Measurements from ENCODE around the gene CD48.

Gene CD48, protein sequence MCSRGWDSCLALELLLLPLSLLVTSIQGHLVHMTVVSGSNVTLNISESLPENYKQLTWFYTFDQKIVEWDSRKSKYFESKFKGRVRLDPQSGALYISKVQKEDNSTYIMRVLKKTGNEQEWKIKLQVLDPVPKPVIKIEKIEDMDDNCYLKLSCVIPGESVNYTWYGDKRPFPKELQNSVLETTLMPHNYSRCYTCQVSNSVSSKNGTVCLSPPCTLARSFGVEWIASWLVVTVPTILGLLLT

DNA sequence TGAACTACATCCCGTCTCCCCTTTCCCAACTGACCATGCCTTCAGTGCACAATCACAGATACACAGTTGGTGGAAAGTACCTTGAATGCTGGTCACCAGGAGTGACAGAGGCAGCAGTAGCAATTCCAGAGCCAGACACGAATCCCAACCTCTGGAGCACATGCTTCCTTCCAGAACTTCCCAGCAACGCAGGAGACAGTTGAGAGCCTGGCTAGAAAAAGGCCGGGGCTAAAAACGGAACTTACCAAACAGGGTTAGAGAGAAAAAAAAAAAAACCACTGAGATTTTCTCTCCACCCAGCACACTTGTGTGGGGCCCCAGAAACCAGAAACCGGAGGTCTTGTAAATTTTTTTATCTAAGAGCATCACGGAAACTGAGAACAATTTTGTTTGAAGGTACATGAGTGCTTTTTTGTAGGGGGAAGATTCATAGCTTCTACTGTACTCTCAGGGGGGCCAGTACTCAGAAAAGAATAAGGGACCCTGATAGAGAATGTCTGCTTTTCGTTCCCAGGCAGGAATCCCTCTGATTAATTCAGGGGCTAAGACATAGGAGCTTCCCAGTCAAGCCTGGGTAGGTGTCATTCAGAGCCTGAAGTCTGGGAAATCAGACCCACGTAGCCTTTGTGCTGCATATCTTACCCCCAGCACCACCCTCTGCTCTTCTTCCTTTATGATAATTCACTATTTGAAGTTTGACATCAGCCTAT, at the start of gene CD48:
Gene CD48 (minus strand): TSS at position 221 of the 710 bp plus-strand sequence. CDS start 59 bp downstream, at position 162.
- H3K4me3 ChIP-seq (ENCODE audit: low read depth, low read length), result no peak within 1 kb of the TSS

DNA sequence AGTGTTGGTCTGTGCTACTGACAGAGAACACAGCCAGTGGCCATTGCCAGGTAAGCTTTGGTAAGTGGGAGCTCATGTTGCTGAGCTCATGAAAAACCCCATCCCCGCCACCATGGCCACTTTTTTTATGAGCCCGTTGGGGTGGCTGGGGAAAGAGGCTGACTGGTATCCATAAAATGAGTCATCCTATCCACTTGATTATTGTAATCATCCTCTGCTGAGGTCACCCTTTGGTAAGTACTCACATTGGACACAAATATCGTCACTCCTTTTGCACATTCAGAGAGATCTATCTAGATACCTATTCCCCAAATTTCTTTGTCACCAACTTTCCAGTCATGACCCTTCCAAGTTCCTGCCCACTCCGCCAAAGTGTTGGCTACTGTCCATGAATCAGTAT, 49.4 kb upstream of the CD48 start:
- no peak overlapping the region for H3K4me3 ChIP-seq (ENCODE audit: low read depth, low read length)

DNA sequence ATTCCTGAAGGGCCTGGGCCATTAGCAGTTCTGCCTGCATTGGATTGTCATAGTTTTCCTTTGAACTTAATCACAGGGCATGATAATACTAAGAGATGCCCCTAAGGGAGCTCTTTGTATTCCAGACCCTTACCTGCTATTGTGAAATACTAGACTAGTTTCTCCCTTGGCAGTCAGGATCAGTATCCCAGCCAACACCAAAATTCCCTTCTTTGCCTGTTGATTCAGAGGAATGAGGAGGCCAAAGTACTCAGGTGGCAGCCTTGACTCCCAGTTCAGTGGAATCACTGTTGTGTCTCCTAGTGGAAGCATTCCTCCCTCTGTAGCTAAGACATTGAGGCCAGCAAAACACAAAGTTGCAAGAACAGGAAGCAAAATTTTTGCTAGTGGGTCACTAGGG, 48.1 kb upstream of the CD48 start:
- no peak overlapping the region for H3K4me3 ChIP-seq (ENCODE audit: low read depth, low read length)

DNA sequence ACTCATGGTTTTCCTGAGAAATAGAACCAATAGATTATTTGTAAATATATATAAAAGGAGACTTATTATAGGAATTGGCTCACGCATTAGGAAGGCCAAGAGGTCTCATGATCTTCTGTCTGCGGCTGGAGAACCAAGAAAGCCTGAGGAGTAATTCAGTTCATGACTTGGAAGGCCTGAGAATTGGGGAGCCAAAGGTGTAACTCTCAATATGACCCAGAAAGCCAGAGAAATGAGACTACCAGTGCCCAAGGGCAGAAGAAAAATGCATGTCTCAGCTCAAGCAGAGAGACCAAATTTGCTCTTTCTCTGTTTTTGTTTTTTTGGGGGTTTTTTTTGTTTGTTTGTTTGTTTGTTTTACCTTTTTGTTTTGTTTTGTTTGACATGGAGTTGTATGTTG, 46.9 kb upstream of the CD48 start:
- H3K4me3 ChIP-seq (ENCODE audit: low read depth, low read length), result no peak overlapping the region

DNA sequence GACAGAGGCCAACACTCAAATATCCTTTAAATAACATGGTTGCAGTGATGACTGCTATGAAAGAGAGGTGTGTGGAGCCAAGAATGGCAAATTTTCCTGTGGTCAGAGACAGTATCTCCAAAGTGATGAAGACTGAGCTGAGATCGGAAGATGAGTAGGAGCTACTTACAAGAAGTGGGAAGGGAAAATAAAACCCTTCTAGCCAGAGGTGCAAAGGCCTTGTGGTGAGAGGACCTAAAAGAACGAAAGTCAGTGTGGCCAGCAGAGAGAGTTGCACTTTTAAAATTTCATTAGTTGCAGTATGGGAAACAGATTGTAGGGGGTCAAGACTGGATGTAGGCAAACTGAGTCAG, 45.2 kb upstream of the CD48 start:
- no peak overlapping the region for H3K4me3 ChIP-seq (ENCODE audit: low read depth, low read length)

DNA sequence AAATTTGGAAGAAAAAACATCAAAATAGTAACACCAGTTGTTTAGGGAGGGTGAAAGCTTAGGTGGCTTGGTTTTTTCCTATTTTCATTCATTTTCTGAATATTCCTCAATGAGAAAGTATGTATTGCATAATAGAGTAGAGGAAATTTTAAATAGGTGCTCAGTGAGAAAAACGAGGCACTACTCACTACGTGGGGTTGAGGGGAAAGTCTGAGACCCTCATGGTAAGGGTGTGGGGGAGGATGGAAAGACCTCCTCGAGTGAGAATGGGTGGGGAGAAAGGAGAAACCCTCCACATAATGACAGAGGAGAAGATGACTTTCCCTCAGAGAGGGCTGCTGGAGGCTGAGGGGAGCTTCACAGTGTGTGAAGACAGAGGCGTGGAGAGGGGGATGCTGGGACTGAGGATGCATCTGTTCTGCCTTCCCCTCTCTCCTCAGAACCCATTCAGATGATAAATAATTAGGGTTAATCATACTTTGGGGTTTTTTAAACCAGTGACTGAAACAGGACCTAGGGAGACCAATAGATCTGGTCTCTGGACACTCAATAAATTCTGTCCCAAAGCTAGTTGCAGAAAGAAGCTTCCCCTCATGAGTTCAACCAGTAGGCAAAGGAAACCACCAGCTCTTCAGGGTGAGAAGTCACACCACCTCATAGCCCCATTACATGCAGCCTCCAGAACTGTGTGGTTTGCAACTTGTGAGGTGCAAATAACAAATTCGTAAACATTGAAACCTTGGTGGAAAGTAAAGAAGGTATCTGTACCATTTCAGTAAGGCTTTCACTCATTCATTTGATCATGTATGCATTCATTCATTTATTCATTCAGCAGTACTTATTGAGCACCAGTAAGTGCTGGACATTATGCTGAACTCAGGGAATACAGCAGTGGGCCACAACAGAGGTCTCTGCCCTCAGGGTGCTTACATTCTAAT, 44.6 kb upstream of the CD48 start:
- no peak overlapping the region for H3K4me3 ChIP-seq (ENCODE audit: low read depth, low read length)

DNA sequence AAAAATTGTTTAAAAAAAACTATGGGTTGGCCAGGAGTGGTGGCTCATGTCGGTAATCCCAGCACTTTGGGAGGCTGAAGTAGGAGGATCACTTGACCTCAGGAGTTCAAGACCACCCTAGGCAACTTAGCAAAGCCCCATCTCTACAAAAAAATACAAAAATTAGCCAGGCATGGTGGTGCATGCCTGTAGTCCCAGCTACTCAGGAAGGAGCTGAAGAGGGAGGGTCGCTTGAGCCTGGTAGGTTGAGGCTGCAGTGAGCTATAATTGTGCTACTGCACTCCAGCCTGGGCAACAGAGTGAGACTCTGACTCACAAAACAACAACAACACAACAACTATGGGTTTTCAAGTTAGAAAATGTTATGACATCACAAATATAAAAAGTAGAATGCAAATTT, 43.8 kb upstream of the CD48 start:
- H3K4me3 ChIP-seq (ENCODE audit: low read depth, low read length), result no peak overlapping the region

DNA sequence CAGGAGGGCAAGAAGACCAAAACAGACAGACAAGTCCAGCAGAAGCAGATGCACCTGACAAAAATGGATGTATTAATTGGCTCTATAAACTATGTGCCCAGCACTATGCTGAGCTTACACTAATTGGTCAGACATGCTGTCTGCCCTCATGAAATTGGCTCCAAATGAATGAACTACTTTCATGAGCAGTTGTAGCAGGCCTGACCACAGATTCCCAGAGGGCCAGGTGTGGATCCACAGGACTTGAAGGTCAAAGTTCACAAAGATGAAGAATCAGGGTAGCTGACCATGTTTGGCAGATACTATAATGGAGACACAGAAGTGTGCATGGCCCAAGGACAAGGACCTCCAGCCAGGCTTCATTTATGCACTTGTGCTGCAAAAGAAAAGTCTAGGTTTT, 42.0 kb upstream of the CD48 start:
- no peak overlapping the region for H3K4me3 ChIP-seq (ENCODE audit: low read depth, low read length)

DNA sequence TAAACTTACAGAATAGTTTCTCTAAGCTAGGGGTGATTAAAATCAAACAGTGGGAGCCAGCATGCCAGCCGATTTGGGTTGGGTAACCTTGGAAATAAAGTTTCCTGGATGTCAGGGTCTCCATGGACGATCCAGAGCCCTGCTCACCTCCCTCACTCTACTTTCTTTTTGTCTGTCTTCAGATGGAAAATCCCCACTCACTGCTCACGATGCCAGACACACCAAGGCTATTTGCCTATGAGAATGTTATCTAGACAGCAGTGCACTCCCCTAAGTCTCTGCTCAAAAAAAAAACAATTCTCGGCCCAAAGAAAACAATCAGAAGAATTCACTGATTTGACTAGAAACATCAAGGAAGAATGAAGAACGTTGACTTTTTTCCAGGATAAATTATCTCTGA, 41.3 kb upstream of the CD48 start:
- no peak overlapping the region for H3K4me3 ChIP-seq (ENCODE audit: low read depth, low read length)

DNA sequence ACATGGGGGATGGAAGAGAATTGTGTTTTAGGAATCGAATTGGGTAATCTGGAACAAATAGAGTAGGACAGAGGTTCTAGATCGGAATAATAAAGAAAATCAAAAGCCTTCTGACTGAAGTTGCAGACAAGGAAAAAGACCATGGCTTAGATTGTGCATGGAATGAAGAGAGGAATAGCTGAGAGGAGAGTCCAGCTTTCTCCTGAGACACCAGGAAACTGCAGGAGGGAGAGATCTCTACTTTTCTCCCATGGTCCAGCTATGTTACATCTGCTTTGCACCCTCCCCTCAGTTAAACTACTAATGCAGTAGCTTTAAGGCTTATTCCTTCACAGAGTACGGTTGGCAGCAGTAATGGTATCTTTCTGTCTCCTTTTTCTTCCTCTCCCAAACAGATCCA, 40.8 kb upstream of the CD48 start:
- no peak overlapping the region for H3K4me3 ChIP-seq (ENCODE audit: low read depth, low read length)

DNA sequence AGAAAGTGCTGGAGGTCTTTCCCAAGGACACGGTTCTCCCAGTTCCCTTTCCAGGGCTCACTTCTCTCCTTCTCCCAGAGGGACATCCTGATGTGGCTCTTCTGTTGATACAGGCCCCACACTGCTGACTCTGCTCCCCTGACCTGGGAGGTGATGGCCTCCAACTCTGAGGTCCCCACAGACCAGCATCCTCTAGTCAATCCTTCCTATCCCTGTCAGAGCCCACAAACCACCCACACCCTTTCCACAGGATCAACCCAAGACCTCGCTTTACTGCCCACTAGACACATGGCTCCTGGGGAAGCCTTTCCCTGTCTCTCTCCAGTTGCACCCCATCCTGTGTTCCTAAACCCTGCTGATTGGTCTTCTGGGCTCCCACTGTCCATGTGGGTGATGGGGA, 39.0 kb upstream of the CD48 start:
- no peak overlapping the region for H3K4me3 ChIP-seq (ENCODE audit: low read depth, low read length)

DNA sequence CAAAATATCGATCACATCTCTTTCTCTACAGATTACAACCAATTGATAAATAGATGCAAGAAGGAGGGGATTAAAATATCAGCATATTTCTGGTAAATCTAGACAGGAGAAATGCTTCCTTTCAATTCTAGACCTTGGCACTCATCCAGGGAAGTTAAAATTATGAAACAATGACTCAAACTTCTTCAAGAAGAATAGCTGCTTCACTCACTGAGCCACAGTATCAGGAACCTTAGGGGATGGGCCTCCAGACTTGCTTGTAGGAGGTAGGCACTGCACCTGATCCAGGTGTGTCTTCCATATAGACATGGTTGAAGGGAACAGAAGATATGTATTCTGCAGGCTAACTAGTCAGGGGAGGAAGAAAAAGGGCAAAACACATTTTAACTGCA, 37.3 kb upstream of the CD48 start:
- H3K4me3 ChIP-seq (ENCODE audit: low read depth, low read length), result no peak overlapping the region

DNA sequence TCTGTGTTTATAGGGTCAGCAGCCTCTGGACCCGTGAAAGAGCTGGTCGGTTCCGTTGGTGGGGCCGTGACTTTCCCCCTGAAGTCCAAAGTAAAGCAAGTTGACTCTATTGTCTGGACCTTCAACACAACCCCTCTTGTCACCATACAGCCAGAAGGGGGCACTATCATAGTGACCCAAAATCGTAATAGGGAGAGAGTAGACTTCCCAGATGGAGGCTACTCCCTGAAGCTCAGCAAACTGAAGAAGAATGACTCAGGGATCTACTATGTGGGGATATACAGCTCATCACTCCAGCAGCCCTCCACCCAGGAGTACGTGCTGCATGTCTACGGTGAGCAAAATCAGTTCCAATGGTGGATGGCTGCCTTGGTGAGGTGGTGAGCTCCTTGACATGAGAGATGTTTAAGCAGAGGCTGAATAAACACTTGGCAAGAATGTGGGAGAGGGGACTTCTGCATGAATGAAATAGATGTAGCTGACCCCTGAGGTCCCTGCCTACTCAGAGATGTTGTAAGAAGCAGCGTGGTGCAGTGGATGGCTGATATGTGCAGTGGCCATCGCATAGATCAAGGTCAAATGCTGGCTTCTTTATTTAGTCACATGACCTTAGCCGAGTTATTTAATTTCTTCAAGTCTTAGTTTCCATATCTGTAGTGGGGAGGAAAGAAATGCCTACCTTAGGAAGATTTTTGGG, 36.7 kb upstream of the CD48 start:
- no peak overlapping the region for H3K4me3 ChIP-seq (ENCODE audit: low read depth, low read length)

DNA sequence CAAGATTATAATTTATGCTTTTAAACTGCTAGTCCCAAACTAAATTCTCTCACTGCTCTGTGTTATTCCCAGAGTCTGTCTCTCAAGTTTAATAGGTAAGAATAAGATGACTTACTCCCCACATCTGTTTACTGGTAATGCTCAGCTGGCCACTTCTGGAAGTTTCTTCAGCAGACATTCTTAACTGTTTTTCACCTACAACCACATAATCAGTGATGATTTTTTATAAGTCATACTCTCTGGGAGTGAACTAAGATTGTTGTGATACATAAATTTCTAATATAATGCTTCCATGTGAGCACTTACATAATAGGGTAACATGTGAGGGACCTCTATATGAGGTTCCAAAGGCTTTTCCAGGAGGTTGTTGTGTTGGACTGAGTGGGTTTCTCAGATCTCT, 36.1 kb upstream of the CD48 start:
- no peak overlapping the region for H3K4me3 ChIP-seq (ENCODE audit: low read depth, low read length)

DNA sequence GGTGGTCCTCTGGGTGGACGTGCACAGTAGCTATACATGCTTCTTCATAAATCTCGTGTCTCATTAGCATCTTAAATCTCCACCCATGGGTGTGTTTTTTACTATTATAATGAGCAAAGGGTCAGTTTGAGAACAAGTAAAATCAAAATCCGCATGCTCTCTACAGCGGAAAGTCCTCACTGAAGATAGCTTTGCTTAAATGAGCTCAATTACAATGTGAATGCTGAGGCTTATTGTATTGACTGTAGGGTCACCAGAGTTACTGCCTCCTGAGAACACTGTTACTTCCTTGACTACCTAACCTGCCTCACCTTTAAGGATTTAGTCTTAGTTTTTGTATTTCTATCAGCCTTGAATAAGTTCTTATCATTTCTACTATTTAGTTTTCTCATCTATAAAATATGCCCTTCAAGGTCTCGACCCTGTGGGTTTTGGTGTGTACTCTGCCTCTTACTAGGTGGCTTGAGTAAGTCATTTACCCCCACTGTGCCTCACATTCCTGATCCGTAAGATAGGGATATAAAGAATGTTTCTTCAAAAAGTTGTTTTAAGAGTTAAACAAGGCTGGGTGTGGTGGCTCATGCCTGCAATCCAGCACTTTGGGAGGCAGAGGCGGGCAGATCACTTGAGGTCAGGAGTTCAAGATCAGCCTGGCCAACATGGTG, 35.3 kb upstream of the CD48 start:
- no peak overlapping the region for H3K4me3 ChIP-seq (ENCODE audit: low read depth, low read length)

DNA sequence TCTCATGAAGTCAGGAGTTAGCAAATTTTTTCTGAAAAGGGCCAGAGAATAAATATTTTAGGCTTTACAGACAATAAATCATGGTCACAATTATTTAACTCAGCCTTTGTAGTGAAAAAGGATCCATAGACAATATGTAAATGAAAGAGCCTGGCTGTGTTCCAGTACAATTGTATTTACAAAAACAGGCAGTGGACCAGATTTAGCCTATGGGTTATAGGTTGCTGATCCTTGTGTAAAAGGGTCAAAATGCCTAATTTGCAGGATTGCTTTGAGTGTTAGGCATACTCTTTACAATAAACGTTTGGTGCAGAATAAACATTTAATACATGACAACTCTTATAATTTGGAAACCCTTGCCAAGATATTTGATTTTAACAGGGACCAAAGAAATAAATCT, 33.9 kb upstream of the CD48 start:
- H3K4me3 ChIP-seq (ENCODE audit: low read depth, low read length), result no peak overlapping the region

DNA sequence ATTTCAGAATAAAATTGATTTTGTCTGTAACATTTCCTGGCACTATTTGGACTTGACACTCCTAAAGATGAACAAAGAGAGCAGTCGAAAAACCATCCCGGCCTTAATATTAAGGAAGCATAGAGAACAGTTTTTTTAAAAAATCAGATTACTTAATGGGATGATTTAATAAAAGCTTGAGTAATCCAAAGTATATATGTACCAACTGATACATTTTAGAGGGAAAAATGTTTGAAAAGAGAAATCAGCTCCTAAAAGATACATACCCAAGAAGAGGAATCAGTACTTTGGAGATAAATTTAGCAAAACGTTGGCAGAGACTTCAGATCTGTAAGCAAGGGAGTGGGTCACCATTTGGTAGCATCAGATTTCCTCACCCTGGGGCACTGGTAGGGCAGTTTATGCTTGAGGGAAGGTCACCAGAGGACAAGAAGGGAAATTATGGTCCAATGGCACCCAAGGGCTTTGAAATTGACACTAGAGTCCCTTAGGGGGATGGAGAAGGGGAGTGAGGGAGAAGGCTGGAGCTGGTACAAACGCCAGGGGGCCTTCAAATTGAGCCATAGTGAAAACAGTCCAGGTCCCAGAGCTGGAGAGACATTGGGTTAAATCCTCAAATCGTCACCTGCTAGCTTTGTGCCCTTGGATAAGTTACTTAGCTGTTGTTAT, 33.4 kb upstream of the CD48 start:
- H3K4me3 ChIP-seq (ENCODE audit: low read depth, low read length), result no peak overlapping the region

DNA sequence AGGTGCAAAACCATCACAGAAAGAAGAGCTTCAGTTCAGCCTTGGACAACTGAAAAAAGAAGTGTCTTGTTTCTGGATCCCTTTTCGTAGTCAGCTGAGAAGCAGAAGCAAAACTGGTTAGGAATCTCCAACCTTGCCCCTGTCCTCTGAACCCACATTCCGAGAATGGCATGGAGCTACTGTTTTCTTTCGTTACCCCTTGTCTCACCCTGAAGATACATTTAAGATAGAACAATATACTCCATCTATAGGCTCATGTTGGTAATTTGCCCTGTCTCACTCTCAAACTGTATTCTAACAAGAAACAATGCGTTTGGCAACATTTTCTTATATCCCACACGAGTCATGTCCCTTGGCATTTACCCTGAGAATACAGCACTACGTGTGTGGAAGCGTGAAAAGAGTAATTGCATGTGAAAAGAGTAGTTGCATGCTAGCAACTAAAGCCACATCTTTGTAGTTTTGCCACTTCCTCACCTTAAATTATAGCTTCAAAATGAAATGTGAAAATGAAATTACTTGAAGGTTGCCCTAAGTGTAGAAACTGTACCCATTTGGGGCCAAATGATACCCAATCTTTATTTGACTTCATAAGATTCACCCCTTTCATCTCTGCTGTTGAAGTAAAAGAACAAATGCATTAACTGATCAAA, 32.7 kb upstream of the CD48 start:
- H3K4me3 ChIP-seq (ENCODE audit: low read depth, low read length), result no peak overlapping the region

DNA sequence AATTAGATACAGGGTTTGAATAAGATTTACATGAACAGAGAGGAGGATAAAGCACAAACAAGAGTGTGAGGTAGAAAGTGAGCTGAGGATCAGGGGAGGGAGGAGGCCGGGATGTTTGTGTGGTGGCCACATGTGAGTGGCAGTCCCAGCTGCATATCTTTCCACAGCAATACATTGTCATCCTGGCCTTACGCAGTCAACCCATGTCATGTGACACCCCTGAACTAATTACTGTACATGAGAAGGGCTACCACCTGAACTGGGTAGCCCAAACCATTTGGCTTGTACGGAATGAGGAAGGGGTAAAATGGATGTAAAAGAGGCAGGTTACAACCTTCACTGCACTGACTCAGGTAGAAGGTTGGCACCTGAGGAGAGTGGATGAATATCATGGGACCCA, 31.6 kb upstream of the CD48 start:
- H3K4me3 ChIP-seq (ENCODE audit: low read depth, low read length), result no peak overlapping the region
